Left lobe of liver (tissue), 2 donors: ENCODE data around the gene TCTA. TPM values are rescaled to one million over a fixed set of nuclear protein-coding genes. Genes with fewer than 3 reads are reported as not detected.

Experiments used
- ATAC-seq: fragments of 200-7000 bp; cut with Tn5 transposase; one replicate; pipeline ENCODE4 v1.9.1; 2020; ENCODE audit warnings: mild to moderate bottlenecking, moderate library complexity
- DNase-seq: peaks from one replicate; pipeline ENCODE4 v3.0.0-alpha.2; 2020; ENCODE audit warnings: low spot score
- total RNA-seq: library from RNA; stranded (reverse); gene quantifications from one replicate; pipeline ENCODE4 v1.2.1, GENCODE V29; 2021
- donor health status: DM: no; HTN: no; CAD: no; lungs with moderate emphysema.
- donor health status: DM: no; HTN: yes; CAD: no.

Gene TCTA
- total RNA-seq, 1 donor from 2014 or later, result 23.4 TPM

DNA sequence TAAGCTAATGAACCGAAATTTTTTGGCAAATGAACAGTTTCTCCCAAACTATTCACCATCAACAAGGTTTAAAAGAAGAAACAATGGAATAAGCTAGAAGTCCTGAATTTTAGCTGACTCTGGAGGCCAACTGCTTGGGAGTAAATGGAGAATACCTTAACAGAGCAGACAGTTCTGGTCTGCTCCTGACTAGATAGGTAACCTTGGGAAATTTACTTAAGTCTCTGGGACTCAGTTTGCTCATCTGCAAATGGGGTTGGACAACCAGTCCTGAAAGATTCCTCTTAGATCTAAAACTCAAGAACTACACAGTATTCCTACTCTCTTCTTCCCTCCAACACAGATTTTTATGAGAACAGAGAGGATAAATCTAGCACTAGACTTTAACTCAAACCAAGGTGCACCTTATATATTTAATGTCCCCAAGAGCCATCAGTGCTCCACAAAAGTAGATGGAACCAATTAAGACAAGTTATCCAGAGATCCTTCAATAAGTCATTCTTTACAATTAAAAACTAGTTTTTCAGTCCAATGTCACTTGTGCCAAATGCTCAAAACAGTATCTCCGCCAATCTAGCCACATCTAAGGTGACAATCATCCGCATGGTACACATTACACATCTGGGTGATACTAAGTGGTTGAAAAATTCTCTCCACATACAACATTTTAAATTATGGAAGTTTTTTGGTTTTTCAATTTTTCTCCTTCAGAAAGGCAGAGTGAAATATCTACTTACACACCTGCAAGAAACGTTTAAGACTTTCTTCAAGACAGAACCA, 2.0 kb upstream of the TCTA start:
- DNase-seq, result no peak

GRCh38 chr3:49410846-49411534, 1.2 kb upstream of the TCTA start:
- ATAC-seq, result no peak
- no peak for DNase-seq

More for the DNA sequence above, 2.0 kb upstream of the TCTA start:
- ATAC-seq, result no peak

GRCh38 chr3:49411535-49411967, 672 bp upstream of the TCTA start:
- peak; percentile 77 for DNase-seq
- ATAC-seq, result peak; percentile 55

- ATAC-seq, result no peak
- DNase-seq, result no peak
These were observed 562 bp downstream of the TCTA start for GRCh38 chr3:49412632-49413337.

- no peak for DNase-seq
These were observed 1.1 kb downstream of the TCTA start for GRCh38 chr3:49413338-49413734.

GRCh38 chr3:49414753-49415152, 2.5 kb downstream of the TCTA start:
- no peak for DNase-seq
- no peak for ATAC-seq

More at GRCh38 chr3:49413338-49413734, 1.1 kb downstream of the TCTA start:
- ATAC-seq, result no peak

GRCh38 chr3:49415931-49416601, 3.8 kb downstream of the TCTA start:
- DNase-seq (no peak), ATAC-seq (no peak)

DNA sequence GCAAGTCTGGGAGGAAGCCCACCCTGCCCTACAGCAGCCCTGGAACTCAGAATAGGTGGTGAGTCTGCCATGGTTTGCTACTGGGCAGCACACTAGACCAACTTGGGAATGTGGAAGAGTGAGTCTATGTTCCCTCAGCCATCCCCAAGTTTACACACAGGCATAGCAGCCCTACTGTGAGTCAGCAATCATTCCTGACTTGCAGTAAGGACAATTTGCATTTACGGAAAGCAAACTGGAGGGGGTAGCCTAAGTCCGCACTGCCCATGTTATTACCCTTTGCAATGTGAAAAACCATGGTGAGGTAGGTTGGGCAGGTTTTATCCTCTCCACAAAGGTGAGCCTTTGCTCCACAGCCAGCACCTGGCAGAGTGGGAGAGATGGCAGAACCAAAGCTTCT, 4.6 kb downstream of the TCTA start:
- DNase-seq, result no peak

GRCh38 chr3:49417516-49418120, 5.4 kb downstream of the TCTA start:
- ATAC-seq (no peak), DNase-seq (no peak)

More for the DNA sequence above, 4.6 kb downstream of the TCTA start:
- no peak for ATAC-seq

DNA sequence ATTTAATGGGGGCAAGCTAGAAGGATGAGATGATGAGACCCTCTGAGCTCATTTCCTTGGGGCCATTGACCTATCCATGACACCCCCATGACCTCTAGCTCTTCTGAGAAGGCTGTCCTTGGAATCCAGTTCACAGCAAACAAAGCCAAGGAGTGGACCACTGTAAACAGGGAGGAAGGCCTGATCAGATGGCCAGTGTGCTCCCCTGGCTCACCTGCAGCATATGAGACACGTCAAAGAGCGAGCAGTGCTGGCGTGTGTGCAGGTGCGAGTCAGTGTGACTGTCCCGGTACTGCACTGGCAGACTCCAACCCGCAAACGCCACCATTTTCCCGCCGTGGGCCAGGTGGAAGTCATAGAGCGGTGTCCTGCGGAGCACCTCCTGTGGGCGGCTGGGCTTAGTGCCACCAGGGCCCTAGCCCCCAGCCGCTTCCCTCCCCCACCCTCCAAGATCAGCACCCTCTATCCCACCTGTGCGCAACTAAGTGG, 9.7 kb downstream of the TCTA start:
- peak; percentile 62 for ATAC-seq
- no peak for DNase-seq

DNA sequence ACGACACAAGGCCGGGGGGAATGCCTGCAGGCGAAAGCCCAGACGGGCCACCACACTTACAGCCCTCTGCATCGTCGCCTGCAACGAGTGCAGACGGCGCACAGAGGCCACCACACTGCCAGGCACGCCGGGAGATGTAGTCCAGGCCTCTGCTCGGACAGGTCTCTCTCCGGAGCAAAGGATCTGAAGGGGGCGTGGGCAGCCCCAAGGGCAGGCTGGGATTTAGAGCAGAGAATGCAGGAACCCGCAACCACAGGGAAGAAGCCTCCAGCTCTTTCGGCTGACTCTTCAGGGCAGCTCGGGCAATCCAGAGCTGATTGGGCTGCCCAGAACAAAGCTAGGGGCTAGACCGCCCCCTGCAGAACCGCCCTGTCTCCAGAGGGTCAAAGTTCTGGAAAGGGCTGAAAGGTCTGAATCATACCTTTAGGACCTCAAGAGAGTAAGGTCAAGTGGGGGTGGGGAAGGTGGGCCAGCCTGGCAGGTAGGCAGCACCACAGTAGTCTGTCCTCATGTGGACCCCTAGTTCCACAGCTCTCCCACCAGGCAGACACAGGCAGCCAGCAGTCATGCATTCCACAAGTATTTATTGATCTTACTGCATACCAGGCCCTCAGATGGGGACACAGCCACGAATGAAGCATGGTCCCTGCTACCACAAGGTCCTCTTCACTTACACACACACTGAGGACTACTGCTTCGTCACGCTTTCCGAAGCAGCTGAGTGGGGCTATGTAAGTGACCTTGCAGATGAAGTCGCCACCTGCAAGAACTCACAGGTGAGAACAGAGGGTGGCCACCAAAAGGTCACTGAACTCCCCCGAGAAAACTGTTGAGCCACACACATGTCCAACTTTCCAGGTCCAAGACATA, 10.4 kb downstream of the TCTA start, which contains the start of gene AMT:
Gene AMT, minus strand, starts transcription at position 95 of the 870 bp plus-strand sequence. Its CDS starts 23 bp downstream, at position 72.
- ATAC-seq (peak; percentile 94), DNase-seq (peak; percentile 83)

GRCh38 chr3:49424816-49425215, 12.6 kb downstream of the TCTA start:
- DNase-seq, result no peak
- no peak for ATAC-seq

- ATAC-seq (no peak), DNase-seq (no peak)
These were observed 15.4 kb downstream of the TCTA start for GRCh38 chr3:49427586-49427985.

- peak; percentile 29 for ATAC-seq
- no peak for DNase-seq
These were observed 16.5 kb downstream of the TCTA start for GRCh38 chr3:49428752-49429080.

- ATAC-seq, result no peak
These were observed 22.5 kb downstream of the TCTA start for GRCh38 chr3:49434731-49435130.

DNA sequence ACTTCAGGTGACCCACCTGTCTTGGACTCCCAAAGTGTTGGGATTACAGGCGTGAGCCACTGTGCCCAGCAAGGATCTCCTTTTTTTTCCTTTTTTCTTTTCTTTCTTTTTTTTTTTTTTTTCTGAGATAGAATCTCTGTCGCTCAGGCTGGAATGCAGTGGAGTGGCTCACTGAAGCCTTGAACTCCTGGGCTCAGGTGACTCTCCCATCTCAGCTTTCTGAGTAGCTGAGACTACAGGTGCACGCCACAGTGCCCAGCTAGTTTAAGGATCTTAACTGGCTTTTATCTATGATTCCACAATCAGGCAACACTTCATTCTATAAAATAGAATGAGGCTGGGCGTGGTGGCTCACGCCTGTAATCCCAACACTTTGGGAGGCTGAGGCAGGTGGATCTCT, 33.2 kb downstream of the TCTA start:
- no peak for DNase-seq
- ATAC-seq, result no peak

More at GRCh38 chr3:49434731-49435130, 22.5 kb downstream of the TCTA start:
- no peak for DNase-seq

DNA sequence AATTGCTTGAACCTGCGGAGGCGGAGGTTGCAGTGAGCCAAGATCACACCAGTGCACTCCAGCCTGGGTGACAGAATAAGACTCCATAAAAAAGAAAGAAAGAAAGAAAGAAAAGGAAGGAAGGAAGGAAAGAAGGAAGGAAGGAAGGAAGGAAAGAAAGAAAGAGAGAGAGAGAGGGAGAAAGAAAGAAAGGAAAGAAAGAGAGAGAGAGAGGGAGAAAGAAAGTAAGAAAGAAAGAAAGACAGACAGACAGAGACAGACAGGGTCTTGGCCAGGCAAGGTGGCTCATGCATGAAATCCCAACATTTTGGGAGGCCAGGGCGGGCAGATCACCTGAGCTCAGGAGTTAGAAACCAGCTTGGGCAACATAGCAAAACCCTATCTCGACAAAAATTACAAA, 41.4 kb downstream of the TCTA start:
- DNase-seq, result no peak

DNA sequence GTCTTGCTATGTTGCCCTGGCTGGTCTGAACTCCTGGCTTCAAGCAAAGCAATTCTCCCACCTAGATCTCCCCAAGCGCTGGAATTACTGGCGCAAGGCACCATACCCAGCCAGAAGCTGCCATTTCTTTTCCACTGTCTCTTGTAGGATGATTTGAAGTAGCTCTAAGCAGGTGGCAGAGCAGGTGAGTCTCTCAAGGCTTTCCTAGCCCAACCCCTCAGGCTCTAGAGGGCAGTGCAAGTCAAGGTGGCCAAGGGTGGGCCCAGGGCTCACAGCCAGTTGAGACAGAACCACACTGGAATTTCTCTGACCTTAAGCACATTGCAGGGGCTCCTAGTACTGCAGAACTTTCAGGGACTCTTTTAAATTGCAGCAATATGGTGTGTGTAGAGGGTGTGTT, 42.2 kb downstream of the TCTA start:
- peak; percentile 75 for ATAC-seq
- no peak for DNase-seq

More for the DNA sequence above, 41.4 kb downstream of the TCTA start:
- no peak for ATAC-seq

- DNase-seq, result no peak
- ATAC-seq, result peak; percentile 46
These were observed 42.9 kb downstream of the TCTA start for GRCh38 chr3:49454898-49455681.
